GM21528 (cell line): Measurements from ENCODE around the gene GOLPH3L.
"Not testable (repeated sequence)": the region's sequence is repeated elsewhere in the genome, so short reads cannot be mapped to it uniquely, and the experiment has no call there.

Source experiments
- ATAC-seq: cut with Tn5 transposase; IDR thresholded peaks from one replicate; pipeline ENCODE4 v1.9.1; 2021; ENCODE audit warnings: mild to moderate bottlenecking, moderate library complexity; ENCODE audit not compliant: unreplicated experiment, low FRiP score

GOLPH3L gene

DNA sequence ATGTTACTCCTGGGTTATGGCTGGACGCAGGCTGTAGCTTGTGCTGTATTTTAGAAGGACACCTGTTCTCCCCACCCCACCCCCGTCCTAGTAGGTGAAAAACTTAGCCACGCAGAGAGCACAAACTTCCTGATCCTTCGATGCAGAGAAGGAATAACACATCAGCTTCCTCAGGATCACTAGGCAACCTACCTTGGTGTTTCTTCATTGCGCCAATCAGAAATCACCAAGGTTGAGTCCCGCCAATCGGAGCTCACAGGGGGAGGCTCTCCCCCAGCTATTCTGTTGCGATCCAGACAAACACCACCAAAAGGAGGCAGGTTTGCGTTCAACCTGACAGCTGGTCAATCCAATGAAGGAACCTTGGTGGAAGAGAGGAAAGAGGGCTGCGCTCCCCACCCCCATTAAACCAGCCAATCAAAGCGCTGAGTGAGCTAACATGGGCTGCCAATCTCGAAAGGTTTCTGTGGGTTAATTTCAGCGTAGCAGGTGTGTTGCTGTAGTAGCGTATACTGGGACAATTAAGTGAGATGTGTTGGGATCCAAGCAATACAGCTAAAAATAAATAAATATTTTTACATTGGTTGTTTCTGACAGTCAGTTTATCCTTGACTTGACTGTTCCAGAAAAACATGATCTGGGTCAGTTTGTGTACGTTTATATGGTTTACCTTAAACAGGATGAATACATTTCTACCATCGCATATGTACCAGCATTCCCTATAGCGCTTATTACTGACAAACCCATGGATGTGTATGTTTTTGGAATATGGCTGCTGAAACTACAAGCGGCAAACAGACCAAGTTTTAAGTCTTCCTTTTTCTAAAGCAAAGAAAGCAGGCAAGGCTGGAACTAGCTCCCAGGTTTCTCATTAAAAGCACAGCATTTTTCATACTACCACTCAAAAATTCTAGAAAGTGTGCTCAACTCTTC lies at the start of gene GOLPH3L:
TSS of gene GOLPH3L (minus strand) at position 160 of the 933 bp plus-strand sequence. CDS start 2,316 bp downstream, outside the sequence.
- peak; percentile 99 for ATAC-seq

DNA sequence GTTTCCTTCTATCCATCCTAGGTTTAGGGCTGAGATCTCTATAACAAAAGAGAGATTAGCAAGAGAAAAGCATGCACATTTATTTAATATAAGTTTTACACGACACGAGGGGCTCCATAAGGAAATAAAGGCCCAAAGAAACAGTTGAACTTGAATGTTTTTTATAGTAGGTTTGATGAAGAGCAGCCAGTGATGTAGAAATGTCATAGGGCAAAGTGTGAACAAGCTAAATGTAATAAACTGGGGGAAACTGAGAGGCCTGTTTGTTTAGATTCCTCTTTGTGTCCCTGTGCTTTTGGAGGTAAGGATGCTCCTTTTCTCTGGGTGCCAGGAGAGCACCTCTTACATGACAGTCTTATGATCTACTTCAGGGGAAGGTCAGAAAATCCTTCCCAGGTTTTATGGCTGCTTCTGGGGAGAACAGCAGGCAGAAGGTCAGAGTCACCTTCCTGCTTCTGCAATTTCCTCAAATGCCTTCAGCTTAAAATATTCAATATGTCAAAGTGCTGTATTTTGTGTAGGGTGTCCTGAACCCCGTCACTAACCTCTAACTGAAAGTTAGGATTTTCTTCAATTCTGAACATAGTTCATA lies 33.3 kb upstream of the GOLPH3L start:
- ATAC-seq: no peak

DNA sequence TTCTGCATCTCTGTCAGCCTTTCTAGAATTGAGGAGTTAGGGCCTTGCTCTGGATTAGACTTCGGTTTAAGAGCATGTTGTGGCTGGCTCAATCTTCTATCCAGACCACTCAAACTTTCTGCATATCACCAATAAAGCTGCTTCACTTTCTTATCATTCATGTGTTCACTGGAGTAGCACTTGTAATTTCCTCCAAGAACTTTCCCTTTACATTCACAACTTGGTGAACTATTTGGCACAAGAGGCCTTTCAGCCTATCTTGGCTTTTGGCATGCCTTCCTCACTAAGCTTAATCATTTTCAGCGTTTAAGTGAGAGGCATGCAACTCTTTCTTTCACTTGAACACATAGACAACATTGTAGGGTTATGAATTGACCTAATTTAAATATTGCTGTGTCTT lies 27.4 kb upstream of the GOLPH3L start:
- no peak for ATAC-seq

DNA sequence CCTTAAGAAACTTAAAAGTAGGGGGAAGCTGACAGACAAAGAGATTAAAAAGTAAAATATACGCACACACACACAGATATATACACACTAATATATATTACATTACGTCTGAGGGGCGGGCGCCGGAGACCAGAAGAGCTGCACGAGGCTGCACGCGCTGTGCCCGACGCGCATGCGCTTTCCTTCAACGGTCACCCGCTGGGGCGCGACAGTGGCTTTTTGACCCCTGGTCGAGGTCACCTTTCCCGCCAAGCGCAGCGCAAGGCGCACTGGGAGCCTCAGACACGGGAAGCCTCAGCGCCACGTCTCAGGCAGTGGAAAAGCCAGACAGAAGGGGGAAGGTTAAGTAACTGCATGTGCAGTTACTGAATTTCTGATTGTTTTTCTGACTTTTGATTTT lies 23.7 kb upstream of the GOLPH3L start, which contains the start of gene HORMAD1:
TSS of gene HORMAD1 (minus strand) at position 193 of the 400 bp plus-strand sequence. CDS start 1,390 bp downstream, outside the sequence.
- no peak for ATAC-seq

DNA sequence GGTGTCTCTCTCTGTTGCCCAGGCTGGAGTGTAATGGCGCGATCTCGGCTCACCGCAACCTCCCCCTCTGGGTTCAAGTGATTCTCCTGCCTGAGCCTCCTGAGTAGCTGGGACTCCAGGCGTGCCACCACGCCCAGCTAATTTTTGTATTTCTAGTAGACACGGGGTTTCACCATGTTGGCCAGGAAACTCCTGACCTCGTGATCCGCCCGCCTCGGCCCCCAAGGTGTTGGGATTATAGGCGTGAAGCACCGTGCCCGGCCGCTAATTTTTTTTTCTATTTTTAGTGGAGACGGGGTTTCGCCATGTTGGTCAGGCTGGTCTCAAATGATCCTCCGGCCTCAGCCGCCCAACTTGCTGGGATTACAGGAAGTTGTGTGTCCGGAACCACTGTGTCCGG lies 23.1 kb upstream of the GOLPH3L start:
- no peak for ATAC-seq

DNA sequence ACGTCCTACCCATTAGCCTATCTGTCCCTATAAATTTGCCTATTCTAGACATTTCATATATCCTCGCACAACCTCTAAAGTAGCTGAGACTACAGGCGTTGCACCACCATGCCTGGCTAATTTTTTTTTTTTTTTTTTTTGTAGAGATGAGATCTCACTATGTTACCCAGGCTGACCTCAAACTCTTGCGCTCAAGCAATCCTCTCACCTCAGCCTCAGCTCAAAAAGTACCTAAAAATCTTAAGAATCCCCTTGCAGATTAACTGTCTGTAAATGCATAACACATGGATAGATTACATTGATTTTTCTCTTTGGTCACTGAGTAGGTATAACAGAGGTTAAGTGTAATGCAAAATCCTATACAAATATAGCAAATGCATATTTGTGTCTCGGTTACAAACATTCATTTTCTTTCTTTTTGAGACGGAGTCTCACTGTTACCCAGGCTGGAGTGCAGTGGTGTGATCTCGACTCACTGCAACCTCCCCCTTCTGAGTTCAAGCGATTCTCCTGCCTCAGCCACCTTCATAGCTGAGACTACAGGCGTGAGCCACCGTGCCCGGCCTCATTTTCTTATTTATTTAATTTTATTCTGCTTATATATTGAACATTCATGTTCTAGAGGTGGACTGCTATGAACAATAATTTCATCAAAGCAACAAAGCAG lies 21.4 kb upstream of the GOLPH3L start:
- ATAC-seq: no peak

DNA sequence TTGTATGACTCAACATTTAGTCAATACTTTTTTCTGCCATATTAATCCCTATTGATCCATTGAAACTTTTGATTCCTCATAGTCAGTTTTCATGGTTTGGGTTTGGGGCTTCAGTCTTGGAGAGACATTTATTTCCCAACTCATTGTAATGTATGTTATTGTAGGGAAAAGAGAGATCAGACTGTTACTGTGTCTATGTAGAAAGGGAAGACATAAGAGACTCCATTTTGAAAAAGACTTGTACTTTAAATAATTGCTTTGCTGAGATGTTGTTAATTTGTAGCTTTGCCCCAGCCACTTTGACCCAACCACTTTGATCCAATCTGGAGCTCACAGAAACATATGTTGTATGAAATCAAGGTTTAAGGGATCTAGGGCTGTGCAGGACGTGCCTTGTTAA lies 12.1 kb upstream of the GOLPH3L start:
- not testable (repeated sequence) for ATAC-seq

DNA sequence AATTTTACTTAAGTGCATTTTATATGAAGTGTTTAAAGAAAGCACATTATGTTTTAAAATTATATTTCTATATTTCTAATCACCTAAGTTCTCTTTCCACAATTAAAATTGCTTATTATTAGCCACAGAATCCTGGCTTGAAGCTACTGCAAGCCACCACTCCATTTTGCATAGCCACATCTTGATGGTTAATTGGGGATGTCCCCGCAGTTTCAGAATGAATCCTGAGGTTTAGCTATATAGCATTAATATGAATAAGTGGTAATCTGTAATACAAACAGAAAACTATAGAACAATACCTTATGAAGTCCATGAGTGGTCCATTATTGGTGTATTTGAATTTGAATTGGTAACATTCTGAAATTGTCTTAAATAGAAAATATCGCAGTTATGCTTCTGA lies 11.6 kb upstream of the GOLPH3L start:
- ATAC-seq: no peak

DNA sequence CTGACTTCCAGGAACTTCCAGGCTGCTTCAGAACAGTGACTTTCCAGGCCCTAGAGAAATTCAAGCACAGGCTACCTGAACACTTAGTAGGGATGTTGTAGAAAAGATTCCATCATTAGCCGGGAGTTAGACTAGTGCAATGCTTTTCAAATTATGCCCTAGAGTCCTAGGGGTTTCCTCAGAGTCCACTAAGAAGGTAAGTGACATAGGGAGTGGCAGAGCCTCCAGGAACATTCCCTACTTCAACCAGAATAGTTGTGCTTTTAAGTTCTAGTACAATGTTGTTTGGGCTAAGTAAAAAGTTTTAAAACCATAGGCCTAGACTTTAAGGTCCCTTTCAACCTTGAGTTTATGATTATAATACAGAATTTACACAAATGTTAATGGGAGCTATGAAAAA lies 9.1 kb upstream of the GOLPH3L start:
- no peak for ATAC-seq

DNA sequence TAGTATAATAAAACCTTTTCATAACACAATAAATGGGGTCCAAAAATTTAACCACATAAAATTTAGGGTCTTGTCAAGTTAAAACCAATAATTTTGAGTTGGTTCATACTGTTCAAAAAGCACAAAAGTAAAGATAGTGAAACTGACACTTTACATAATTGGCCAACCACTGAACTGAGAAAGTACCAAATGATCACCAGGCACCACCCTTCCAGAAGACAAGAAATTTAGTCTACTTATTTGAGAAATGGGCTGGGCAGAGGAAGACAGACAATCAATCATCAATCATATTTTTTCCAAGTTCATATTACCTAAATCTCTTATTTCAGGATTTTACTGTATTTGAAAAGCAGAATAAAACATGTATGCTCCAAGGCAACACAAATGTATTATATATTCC lies 6.5 kb upstream of the GOLPH3L start:
- ATAC-seq: no peak

DNA sequence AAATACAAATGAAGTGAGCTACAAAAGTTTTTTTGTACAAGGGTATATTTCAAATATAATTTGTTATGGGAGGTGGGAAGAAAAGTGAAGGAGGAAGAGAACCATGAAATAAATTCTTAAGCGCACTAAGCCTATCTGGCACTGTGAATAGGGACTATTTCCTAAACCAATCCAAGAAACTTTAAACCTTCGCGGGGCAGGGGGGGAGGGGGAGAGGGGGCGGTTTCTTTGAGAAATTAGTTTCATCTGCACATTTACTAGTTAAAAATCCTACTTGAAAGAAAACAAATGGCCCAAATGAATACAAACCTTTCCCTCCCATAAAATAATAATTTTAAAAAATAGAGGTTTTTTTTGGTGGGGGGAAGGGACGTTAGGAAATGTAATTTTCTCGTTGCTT lies 364 bp downstream of the GOLPH3L start:
- ATAC-seq: no peak

DNA sequence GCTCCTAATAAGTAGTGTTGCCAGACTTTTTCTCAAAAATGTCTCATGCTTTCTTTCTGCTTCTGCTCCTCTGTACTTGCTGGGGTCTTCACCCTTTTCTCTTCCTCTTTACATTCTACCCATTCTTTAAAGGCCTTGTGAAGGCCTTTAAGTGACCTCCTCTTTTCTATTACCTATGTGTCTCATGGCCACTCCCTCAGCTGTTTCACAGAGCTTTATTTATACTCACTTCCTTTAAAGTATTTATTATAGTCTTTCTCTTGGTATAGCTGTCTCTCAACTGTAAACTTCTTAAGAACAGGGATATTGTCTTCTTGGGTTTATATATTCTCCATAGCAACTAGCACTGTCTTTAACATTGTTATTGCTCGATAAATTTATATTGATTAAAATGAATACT lies 792 bp downstream of the GOLPH3L start:
- ATAC-seq: no peak

DNA sequence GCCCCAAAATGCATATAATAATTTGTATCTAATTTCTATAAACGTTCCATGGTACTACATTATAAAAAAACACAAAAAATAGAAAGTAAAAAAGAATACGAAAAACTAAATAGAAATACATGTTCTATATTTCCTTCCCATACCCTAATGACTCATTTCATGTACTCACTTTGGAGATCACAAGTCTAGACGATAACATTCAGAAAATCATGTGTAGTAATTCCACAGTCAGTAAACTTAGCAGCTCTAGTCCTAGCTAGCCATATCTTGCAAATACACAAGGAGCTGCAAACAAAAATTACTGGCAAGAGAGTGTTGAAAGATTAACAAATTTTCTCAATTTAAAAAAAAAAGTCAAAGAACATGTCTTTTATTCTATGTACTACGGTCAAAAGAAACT lies 1.4 kb downstream of the GOLPH3L start:
- no peak for ATAC-seq

DNA sequence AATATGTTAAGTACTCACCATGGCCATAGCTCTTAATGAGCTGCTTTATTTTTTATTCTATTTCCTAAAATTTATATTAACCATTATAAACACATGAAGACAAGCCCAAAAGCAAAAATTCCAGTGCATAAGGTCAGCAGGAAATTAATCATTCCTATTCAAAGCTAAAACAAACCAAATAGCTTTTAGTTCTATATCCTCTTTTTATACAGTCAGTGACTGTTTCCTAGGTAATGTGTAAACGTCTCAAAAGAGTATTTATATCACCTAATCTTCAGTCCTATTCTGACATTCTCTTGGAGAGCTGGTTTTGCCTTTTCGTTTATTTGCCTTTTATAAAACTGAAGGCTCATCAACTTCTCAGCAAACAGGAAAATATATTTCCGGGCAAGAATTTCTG lies 4.2 kb downstream of the GOLPH3L start:
- no peak for ATAC-seq

DNA sequence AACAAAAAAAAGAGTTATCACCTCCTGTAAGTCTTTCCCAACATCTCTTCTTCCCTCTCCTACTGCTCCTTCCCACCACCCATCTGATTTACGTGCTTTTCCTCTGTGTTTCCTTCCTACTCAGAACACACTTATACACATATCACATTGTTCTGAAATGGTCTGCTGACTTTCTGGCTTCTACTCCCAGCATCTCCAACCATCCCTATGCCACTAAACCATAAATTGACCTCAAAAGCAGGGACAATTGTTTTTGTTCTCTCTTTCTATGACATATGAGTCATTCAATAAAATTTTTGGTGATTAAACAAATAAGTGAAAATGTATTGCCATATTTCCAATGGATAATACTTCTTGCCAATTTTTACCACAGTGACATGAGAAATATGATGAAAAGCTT lies 8.2 kb downstream of the GOLPH3L start:
- ATAC-seq: no peak

DNA sequence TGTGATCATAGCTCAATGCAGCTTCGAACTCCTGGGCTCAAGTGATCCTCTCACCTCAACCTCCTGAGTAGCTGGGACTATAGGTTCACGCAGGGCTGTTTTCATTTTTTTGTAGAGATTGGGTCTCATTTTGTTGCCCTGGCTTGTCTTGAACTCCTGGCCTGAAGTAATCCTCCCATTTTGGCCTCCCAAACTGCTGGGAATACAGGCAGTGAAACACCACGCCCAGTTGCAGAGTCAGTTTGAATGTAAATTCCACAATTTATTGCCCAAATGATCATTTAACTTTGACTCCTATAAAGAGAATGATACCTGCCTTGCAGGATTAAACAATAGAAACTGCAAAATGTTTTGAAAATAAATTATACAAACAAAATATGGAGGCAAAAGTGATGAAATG lies 10.7 kb downstream of the GOLPH3L start:
- ATAC-seq: no peak

DNA sequence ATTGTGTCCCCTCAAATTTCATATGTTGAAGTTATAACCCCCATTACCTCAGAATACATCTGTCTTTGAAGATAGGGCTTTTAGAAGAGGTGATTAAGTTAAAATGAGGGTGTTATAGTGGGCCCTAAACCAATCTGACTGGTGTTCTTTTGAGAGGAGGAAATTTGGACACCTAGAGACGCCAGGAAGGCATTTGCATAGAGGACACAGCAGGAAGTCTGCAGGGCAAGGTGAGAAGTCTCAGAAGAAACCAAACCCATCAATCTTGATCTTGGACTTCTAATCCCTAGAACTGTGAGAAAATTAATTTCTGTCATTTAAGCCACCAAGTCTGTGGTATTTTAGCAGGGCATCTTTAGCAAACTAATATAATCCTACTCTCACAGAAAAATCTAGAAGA lies 13.0 kb downstream of the GOLPH3L start:
- no peak for ATAC-seq

DNA sequence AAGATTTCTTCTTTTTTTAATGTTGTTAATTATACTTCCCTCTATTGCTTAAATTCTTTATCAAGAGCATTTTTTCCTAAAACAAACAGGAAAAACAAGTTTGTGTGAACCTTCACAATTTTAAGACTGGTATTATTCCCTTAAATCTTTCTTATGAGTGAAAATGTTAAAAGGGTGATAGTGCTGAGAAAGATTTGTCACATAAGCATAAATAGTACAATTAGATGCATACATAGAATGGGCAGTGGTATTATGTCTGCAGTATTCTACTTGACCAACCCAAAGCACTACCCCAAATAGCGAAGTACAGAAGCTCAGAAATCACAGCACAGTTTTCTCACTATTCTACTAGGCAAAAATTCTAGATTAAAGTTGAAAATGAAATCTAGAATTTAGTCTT lies 18.0 kb downstream of the GOLPH3L start:
- no peak for ATAC-seq

DNA sequence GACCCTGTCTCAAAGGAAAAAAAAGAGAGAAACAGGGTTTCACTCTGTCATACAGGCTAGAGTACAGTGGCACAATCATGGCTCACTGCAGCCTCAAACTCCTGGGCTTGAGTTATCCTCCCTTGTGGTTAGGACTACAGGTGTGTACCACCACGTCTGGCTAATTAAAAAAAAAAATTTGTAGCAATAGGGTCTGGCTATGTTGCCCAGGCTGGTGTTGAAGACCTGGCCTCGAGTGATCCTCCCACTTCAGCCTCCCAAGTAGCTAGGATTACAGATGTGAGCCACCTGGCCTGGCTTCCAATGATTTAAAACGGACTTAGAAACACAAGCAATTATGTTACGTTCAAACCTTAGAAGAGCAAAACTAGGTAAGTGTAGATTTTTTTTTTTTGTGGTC lies 22.1 kb downstream of the GOLPH3L start:
- no peak for ATAC-seq

DNA sequence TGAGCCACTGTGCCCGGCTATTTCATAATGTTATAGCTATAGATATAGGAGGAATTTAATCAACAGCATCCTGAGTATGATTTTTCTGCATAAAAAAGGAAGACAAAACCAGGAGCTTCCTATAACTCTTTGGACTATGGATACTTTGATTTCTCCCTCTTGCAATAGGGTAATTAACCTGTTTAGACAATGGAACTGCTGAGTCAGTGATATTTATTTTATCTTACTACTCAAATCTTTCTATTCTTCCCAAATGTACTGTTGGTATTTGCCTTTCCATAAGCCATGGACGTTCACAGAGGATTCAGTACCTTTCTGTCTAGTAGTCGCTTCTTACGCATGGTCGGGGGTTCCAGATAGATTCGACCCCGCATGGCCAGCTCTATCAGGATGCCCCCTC lies 33.6 kb downstream of the GOLPH3L start:
- ATAC-seq: no peak

DNA sequence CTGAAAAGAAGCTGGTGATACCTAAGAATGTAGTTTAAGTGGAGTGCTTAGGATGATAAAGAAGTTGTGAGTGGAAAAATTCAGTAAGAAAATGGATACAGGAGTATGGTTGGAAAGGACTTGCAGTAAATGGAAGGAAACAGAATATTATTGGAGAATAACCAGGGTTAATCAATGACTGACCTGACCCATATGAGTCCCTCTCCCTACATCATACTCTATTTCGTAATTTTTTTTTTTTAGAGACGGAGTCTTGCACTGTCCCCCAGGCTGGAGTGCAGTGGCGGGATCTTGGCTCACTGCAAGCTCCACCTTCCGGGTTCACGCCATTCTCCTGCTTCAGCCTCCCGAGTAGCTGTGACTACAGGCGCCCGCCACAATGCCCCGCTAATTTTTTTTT lies 34.1 kb downstream of the GOLPH3L start:
- no peak for ATAC-seq
